Measurements from ENCODE around the gene HDAC5. TPM values are rescaled to one million over a fixed set of nuclear protein-coding genes. Genes with fewer than 3 reads are reported as not detected.

Gene HDAC5
- total RNA-seq, 3 donors from 2014 or later, result 66.5 to 79.3 (median 75.4) TPM

DNA sequence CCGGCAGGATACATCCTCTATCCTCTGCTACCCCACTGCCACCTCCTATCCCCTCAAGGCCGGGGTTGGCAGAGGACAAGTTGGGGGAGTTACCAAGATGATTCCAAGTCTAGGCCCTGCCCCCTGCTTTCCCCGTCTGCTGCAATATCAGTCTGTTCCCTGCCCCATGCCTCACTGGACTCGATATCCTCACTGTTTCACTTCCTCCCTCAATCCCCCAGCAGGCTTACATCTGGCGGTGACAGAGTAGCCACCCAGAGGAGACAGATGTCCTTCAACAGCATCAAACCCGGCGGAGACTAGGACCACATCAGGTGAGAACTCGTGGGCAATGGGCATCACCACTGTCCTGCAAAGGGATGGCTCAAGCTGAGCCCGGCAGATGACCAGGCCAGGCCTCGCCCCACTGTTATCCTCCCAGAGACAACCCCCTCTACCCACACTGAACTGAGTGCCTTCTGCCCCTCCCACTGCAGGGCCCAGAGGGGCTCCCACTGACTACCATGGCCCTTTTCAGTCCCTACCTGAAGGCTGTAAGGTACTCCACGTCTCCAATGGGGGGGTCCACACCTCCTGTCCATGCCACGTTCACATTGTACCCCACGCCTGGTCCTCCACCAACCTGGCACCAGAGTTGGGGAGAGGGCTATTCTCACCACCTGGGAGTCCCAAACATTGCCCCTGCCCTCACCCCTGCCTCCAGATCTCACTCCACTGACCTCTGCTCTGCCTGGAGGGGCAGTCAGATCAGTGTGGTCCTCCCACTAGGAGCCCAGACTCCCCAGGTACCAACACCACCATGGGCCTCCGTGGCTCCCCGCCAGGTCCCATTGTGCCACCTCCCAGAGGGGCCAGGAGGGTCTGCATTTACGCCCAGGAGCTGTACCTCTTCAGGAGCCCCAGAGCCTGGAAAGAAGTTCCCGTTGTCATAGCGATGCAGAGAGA, 43.3 kb downstream of the HDAC5 start:
- Histone ChIP-seq H3K36me3 (peaks cover 9% of the 10 kb centered on the region), H3K4me1 (no peaks in the 10 kb centered on the region), H3K27me3 (no peaks in the 10 kb centered on the region), H3K27ac (no peak overlapping the region), H3K4me3 (no peak overlapping the region), H3K9me3 (no peaks in the 10 kb centered on the region)
- DNase-seq (ENCODE audit: low spot score in 2 of 2), result no peak
- intact Hi-C loops (cut with DNase I; ENCODE audit: low total_unique reads), result no loop called here
- TF ChIP-seq POLR2AphosphoS5 (IDR thresholded peaks at IDR 0.05), result no peak
- no peak for TF ChIP-seq POLR2A (IDR thresholded peaks at IDR 0.05)
- no peak for TF ChIP-seq CTCF (IDR thresholded peaks at IDR 0.05)

DNA sequence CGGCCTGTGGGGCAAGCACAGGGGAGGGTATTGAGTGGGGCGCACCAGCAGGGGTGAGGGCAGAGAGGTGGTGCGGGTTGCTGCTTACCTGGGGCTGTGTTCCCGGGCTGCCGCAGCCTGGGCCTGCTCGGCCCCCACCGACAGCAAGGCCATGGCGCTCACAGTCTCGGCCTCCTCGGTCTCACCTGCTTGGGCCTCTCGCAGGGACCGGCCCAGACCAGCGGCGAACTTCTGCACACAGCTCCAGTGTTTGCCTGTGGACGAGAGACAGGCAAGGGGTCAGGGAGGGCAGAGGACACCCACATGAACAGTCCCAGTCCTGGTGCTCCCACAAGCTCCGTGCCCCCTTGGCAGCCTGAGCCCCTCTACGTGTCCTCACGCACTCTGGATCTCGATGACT, 45.0 kb downstream of the HDAC5 start:
- H3K4me1 ChIP-seq, result no peaks in the 10 kb centered on the region
- DNase-seq (ENCODE audit: low spot score in 2 of 2), result no peak
- no peaks in the 10 kb centered on the region for H3K27me3 ChIP-seq
- H3K36me3 ChIP-seq, result peaks cover 9% of the 10 kb centered on the region
- intact Hi-C loops (cut with DNase I; ENCODE audit: low total_unique reads), result no loop called here
- H3K9me3 ChIP-seq, result no peaks in the 10 kb centered on the region
- TF ChIP-seq POLR2A (IDR thresholded peaks at IDR 0.05), result no peak
- TF ChIP-seq POLR2AphosphoS5 (IDR thresholded peaks at IDR 0.05), result no peak
- no peak for TF ChIP-seq CTCF (IDR thresholded peaks at IDR 0.05)
- no peak overlapping the region for H3K27ac ChIP-seq
- H3K4me3 ChIP-seq, result no peak overlapping the region

DNA sequence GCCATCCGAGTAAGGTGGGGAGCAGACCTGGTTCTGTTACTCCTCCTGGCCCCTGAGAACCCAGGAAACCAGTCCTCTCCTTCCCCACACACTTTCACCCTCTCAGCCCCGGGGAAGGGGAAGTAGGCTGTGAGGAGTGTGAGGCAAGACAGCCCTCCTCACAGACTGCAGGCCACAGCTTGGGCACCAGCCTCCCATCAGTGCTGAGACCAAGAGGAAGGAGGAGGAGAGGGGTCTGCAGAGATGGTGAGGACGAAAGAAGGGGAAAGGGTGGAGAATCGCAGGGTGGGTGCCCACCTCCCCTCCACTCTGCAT, 45.9 kb downstream of the HDAC5 start:
- Histone ChIP-seq H3K9me3 (no peaks in the 10 kb centered on the region), H3K4me3 (no peak overlapping the region), H3K36me3 (peaks cover 9% of the 10 kb centered on the region), H3K27ac (peak overlapping the region; percentile 38 to 40), H3K4me1 (no peaks in the 10 kb centered on the region), H3K27me3 (no peaks in the 10 kb centered on the region)
- TF ChIP-seq CTCF (IDR thresholded peaks at IDR 0.05), result no peak
- no peak for TF ChIP-seq POLR2A (IDR thresholded peaks at IDR 0.05)
- no peak for TF ChIP-seq POLR2AphosphoS5 (IDR thresholded peaks at IDR 0.05)
- intact Hi-C loops (cut with DNase I; ENCODE audit: low total_unique reads), result no loop called here
- DNase-seq (ENCODE audit: low spot score in 2 of 2), result no peak

- intact Hi-C loops (cut with DNase I; ENCODE audit: low total_unique reads), result no loop called here
- TF ChIP-seq POLR2AphosphoS5 (IDR thresholded peaks at IDR 0.05), result no peak
- TF ChIP-seq POLR2A (IDR thresholded peaks at IDR 0.05), result no peak
- no peak for TF ChIP-seq CTCF (IDR thresholded peaks at IDR 0.05)
- H3K9me3 ChIP-seq, result no peaks in the 10 kb centered on the region
- no peaks in the 10 kb centered on the region for H3K4me1 ChIP-seq
- H3K36me3 ChIP-seq, result peaks cover 9% of the 10 kb centered on the region
- H3K4me3 ChIP-seq, result no peak overlapping the region
- H3K27ac ChIP-seq, result peak overlapping the region; percentile 40 to 43
- no peak for DNase-seq (ENCODE audit: low spot score in 2 of 2)
- no peaks in the 10 kb centered on the region for H3K27me3 ChIP-seq
Measured at GRCh38 chr17:44076716-44077594, 46.5 kb downstream of the HDAC5 start.

Data from breast epithelium (tissue), 4 donors.